Neutrophil (primary cell): ENCODE measurements around the gene PHIP.

ENCODE experiments used
- H3K27ac ChIP-seq: fragments of 200-600 bp; sonication (generic); 2 replicates; pipeline ENCODE4 v1.5.1; 2016; ENCODE audit warnings: mild to moderate bottlenecking, moderate library complexity
- H3K27me3 ChIP-seq: fragments of 200-600 bp; sonication (generic); 2 replicates; pipeline ENCODE4 v1.6.0; 2016; ENCODE audit warnings: mild to moderate bottlenecking
- H3K36me3 ChIP-seq: fragments of 200-600 bp; sonication (generic); 2 replicates; pipeline ENCODE4 v1.5.1; 2017
- H3K4me1 ChIP-seq, 2 experiments: fragments of 200-600 bp in 1 of 2; sonication (generic) in 1 of 2; 1 replicate in 1 of 2; 2 replicates in 1 of 2; pipeline versions ENCODE4 v1.5.1 to v1.6.1; 2013 to 2016; ENCODE audit warnings: low read depth in 1 of 2, low read length in 1 of 2, mild to moderate bottlenecking in 1 of 2, moderate library complexity in 1 of 2; ENCODE audit not compliant: control insufficient read depth in 1 of 2, insufficient read depth in 1 of 2
- H3K4me3 ChIP-seq, 2 experiments: fragments of 200-600 bp in 1 of 2; sonication (generic) in 1 of 2; 1 replicate in 1 of 2; 2 replicates in 1 of 2; pipeline ENCODE4 v1.5.1; 2013 to 2016; ENCODE audit warnings: low read depth in 1 of 2, low read length in 1 of 2, mild to moderate bottlenecking in 1 of 2, moderate library complexity in 1 of 2
- H3K9me3 ChIP-seq: fragments of 200-600 bp; sonication (generic); 2 replicates; pipeline ENCODE4 v1.5.1; 2016
- TF ChIP-seq, protein P1 (sequence below): fragments of 200-600 bp; sonication (generic); IDR thresholded peaks from 2 replicates; pipeline ENCODE4 v1.5.1; 2016; ENCODE audit warnings: antibody characterized with exemption

PHIP gene

GRCh38 chr6:79033279-79033678 lies 44.8 kb downstream of the PHIP start:
- H3K36me3 ChIP-seq, result peaks cover 33% of the 10 kb centered on the region
- H3K27ac ChIP-seq, result no peak overlapping the region
- TF ChIP-seq, protein P1, sequence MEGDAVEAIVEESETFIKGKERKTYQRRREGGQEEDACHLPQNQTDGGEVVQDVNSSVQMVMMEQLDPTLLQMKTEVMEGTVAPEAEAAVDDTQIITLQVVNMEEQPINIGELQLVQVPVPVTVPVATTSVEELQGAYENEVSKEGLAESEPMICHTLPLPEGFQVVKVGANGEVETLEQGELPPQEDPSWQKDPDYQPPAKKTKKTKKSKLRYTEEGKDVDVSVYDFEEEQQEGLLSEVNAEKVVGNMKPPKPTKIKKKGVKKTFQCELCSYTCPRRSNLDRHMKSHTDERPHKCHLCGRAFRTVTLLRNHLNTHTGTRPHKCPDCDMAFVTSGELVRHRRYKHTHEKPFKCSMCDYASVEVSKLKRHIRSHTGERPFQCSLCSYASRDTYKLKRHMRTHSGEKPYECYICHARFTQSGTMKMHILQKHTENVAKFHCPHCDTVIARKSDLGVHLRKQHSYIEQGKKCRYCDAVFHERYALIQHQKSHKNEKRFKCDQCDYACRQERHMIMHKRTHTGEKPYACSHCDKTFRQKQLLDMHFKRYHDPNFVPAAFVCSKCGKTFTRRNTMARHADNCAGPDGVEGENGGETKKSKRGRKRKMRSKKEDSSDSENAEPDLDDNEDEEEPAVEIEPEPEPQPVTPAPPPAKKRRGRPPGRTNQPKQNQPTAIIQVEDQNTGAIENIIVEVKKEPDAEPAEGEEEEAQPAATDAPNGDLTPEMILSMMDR, result no peak
- H3K4me1 ChIP-seq, result peaks cover 0 to 12% of the 10 kb centered on the region in 2 experiments
- H3K9me3 ChIP-seq, result no peaks in the 10 kb centered on the region
- H3K27me3 ChIP-seq, result no peaks in the 10 kb centered on the region
- H3K4me3 ChIP-seq, result no peak overlapping the region

DNA sequence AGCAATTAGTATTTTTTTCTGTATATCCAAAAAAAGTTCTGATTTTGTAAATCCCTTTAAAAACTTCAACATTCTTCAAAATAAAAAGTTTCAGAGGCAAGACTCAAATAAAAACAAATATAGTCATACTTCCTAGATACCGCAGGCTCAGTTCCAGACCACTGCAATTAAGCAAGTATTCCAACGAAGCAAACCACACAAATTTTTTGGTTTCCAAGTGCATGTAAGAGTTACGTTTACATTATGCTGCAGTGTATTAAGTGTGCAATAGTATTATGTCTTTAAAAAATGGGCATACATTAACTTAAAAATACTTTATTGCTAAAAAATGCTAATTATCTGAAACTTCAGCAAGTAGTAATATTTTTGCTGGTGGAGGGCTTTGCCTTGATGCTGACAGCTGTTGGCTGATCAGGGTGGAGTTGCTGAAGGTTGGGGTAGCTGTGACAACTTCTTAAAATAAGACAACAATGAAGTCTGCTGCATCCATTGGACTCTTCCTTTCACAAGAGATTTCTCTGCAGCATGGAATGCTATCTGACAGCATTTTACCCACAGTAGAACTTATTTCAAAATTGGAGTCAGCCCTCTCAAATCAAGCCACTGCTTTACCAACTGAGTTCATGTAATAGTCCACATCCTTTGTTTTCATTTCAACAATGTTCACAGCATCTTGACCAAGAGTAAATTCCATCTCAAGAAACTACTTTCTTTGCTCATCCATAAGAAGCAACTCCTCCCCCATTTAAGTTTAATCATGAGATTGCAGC lies 46.0 kb downstream of the PHIP start:
- peaks cover 30% of the 10 kb centered on the region for H3K36me3 ChIP-seq
- H3K9me3 ChIP-seq, result no peaks in the 10 kb centered on the region
- no peak overlapping the region for H3K4me3 ChIP-seq
- TF ChIP-seq, protein P1, result no peak
- H3K4me1 ChIP-seq, result peaks cover 0 to 12% of the 10 kb centered on the region in 2 experiments
- H3K27ac ChIP-seq, result peak overlapping the region; percentile 35
- no peaks in the 10 kb centered on the region for H3K27me3 ChIP-seq

DNA sequence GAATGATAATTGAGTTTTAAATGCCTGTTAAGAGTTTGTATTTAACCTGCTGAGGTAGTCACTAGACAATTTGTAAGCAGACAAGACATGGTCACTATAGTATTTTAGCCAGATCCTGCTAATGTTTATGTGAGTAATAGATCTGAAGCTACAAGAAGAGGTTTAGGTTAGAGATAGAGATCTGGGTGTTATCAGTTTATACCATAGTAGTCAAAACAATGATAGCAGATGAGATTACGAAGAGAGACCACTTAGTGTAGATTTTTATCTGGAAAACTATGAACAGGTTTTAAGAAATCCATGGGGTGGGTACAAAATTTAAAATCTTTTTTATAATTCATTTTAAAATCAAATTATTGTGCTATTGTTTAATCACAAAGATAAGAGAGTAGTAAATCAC lies 47.5 kb downstream of the PHIP start:
- no peak overlapping the region for H3K27ac ChIP-seq
- peaks cover 25% of the 10 kb centered on the region for H3K36me3 ChIP-seq
- H3K27me3 ChIP-seq, result no peaks in the 10 kb centered on the region
- H3K9me3 ChIP-seq, result no peaks in the 10 kb centered on the region
- H3K4me3 ChIP-seq, result no peak overlapping the region
- peaks cover 0 to 12% of the 10 kb centered on the region in 2 experiments for H3K4me1 ChIP-seq
- TF ChIP-seq, protein P1, result no peak

DNA sequence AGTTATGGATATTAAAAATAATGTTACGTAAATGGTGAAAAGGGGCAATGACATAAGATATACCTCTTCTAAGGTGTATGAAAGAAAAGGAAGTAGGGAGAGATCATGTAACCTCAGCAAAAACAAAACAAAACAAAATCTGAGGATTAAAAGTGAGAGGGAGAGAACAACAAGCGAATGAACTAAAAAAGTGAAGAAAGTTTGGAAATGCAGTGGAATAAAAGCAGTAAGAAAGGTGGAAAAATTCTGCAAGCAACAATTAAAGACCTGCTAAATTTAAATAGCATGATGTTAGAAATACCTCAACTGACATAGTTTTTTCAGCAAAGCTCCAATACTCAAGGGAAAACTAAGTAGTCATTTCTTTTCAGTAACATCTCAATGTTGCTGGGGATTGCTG lies 48.0 kb downstream of the PHIP start:
- H3K27ac ChIP-seq, result no peak overlapping the region
- H3K36me3 ChIP-seq, result peaks cover 25% of the 10 kb centered on the region
- no peak overlapping the region for H3K4me3 ChIP-seq
- H3K4me1 ChIP-seq, result peaks cover 0 to 12% of the 10 kb centered on the region in 2 experiments
- no peaks in the 10 kb centered on the region for H3K27me3 ChIP-seq
- no peaks in the 10 kb centered on the region for H3K9me3 ChIP-seq
- TF ChIP-seq, protein P1, result no peak

GRCh38 chr6:79028641-79029314 lies 49.3 kb downstream of the PHIP start:
- Histone ChIP-seq H3K4me1 (peaks cover 0 to 12% of the 10 kb centered on the region in 2 experiments), H3K9me3 (no peaks in the 10 kb centered on the region), H3K27me3 (no peaks in the 10 kb centered on the region), H3K4me3 (no peak overlapping the region), H3K36me3 (peaks cover 33% of the 10 kb centered on the region), H3K27ac (no peak overlapping the region)
- TF ChIP-seq, protein P1, result no peak
